ENCODE results near the gene RNASE11. TPM values are rescaled to one million over a fixed set of nuclear protein-coding genes. Genes with fewer than 3 reads are reported as not detected.

Gene RNASE11
- total and polyA plus RNA-seq, 10 of the 15 experiments (the other 5 are each of a cell fraction or from before 2014, with no cell fraction given), result not detected

DNA sequence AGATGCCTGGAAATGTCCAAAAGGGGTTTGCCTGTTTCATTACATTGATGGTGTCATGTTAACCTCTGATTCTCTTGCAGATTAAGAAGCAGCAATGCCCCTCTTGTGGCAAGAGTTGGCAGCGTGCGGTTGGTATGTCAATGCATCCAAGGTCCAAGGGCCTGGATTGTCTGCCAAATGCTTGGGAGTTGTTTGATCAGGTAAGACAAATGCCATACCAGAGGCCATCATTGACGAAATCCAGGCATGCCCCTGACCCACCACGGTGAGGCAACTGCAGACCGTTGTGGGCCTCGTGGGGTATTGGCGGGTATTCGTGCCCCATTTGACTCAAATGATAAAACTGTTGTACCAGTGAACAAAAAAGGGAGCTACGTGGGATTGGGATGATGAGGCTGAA lies 14.8 kb upstream of the RNASE11 start:
- no peaks in the 10 kb centered on the region for H3K36me3 ChIP-seq (ENCODE audit: control insufficient read depth in 2 of 2, insufficient read depth in 2 of 2, low read length in 1 of 2)
- H4K20me1 ChIP-seq (ENCODE audit: control insufficient read depth, insufficient read depth), result no peaks in the 10 kb centered on the region
- RAD21 ChIA-PET (ENCODE audit: unreplicated experiment), result interaction anchor here (1.6 kb wide), 1 partner anchor 116 kb away, joined by 3 read pairs; no protein-coding TSS in a partner anchor
- no peak for DNase-seq (ENCODE audit: low read depth, low spot score)
- POLR2A ChIA-PET, result no interaction called here
- no peaks in the 10 kb centered on the region for H3K9me3 ChIP-seq (replicated peaks; ENCODE audit: control insufficient read depth, insufficient read depth, low read length)
- SMC1A ChIA-PET (ENCODE audit: uncharacterized antibody, unreplicated experiment), result interaction anchor here (1.0 to 1.4 kb wide), 2 partner anchors 187 to 273 kb away, joined by 4 read pairs; no protein-coding TSS in a partner anchor
- H3K27me3 ChIP-seq (replicated peaks in 1 of 2; ENCODE audit: control insufficient read depth in 2 of 2, insufficient read depth in 2 of 2, low read length in 1 of 2), result no peaks in the 10 kb centered on the region
- in situ Hi-C loops (cut with MboI), result no loop called here
- H3K9ac ChIP-seq (ENCODE audit: control insufficient read depth, insufficient read depth, low read length), result no peak overlapping the region
- no TSS peak for BruUV-seq (replicated peaks)
- WGBS (ENCODE audit: insufficient coverage, insufficient replicate concordance, low lambda C conversion rate, missing lambda C conversion rate), result 66% methylated on average over 9 of the region's 9 CpGs
- no peak for FAIRE-seq
- no peaks in the 10 kb centered on the region; the same call in 1 of the 2 replicates for H3K4me1 ChIP-seq (ENCODE audit: control insufficient read depth, insufficient read depth, low read length)
- no peak overlapping the region for H3K4me2 ChIP-seq (ENCODE audit: control insufficient read depth, insufficient read depth)
- no peaks in the 10 kb centered on the region for H3K79me2 ChIP-seq (ENCODE audit: control insufficient read depth, insufficient read depth, low read length)
- CTCF ChIA-PET, result interaction anchor here (0.5 to 9.9 kb wide), 3 partner anchors 96 to 274 kb away, joined by 3 to 216 read pairs (median 3); partner anchors contain the start of gene CCNB1IP1
- no peak overlapping the region for H3K4me3 ChIP-seq
- H3K27ac ChIP-seq (ENCODE audit: control insufficient read depth, insufficient read depth), result no peak overlapping the region
- no peak for ATAC-seq
- intact Hi-C loops (cut with micrococcal nuclease; ENCODE audit: unreplicated experiment), result no loop called here
- H2AFZ ChIP-seq (ENCODE audit: control insufficient read depth, low read depth, low read length), result no peak overlapping the region
- TF ChIP-seq LARP7 (IDR thresholded peaks at IDR 0.05) (no peak), NRF1 (conservative IDR thresholded peaks at IDR 0.05; ENCODE audit: low read depth, low read length) (no peak), MEF2B (IDR thresholded peaks at IDR 0.05; ENCODE audit: partially characterized antibody, poor library complexity, severe bottlenecking) (no peak), STAT3 (IDR thresholded peaks at IDR 0.05; ENCODE audit: low read depth, low read length) (no peak), IKZF2 (IDR thresholded peaks at IDR 0.05) (no peak), PAX5 (IDR thresholded peaks at IDR 0.05; ENCODE audit: borderline replicate concordance, low read depth, low read length) (no peak), BCL11A (IDR thresholded peaks at IDR 0.05; ENCODE audit: low read depth, low read length) (no peak), TCF7 (IDR thresholded peaks at IDR 0.05; ENCODE audit: borderline replicate concordance) (no peak), SP1 (IDR thresholded peaks at IDR 0.05; ENCODE audit: low read depth, low read length) (no peak), ZZZ3 (IDR thresholded peaks at IDR 0.05; ENCODE audit: control insufficient read depth, insufficient read length, low read depth) (no peak)
- TF ChIP-seq, protein P1, sequence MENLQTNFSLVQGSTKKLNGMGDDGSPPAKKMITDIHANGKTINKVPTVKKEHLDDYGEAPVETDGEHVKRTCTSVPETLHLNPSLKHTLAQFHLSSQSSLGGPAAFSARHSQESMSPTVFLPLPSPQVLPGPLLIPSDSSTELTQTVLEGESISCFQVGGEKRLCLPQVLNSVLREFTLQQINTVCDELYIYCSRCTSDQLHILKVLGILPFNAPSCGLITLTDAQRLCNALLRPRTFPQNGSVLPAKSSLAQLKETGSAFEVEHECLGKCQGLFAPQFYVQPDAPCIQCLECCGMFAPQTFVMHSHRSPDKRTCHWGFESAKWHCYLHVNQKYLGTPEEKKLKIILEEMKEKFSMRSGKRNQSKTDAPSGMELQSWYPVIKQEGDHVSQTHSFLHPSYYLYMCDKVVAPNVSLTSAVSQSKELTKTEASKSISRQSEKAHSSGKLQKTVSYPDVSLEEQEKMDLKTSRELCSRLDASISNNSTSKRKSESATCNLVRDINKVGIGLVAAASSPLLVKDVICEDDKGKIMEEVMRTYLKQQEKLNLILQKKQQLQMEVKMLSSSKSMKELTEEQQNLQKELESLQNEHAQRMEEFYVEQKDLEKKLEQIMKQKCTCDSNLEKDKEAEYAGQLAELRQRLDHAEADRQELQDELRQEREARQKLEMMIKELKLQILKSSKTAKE (IDR thresholded peaks at IDR 0.05; ENCODE audit: low read depth, poor library complexity, severe bottlenecking), result no peak
- TF ChIP-seq, protein P2, sequence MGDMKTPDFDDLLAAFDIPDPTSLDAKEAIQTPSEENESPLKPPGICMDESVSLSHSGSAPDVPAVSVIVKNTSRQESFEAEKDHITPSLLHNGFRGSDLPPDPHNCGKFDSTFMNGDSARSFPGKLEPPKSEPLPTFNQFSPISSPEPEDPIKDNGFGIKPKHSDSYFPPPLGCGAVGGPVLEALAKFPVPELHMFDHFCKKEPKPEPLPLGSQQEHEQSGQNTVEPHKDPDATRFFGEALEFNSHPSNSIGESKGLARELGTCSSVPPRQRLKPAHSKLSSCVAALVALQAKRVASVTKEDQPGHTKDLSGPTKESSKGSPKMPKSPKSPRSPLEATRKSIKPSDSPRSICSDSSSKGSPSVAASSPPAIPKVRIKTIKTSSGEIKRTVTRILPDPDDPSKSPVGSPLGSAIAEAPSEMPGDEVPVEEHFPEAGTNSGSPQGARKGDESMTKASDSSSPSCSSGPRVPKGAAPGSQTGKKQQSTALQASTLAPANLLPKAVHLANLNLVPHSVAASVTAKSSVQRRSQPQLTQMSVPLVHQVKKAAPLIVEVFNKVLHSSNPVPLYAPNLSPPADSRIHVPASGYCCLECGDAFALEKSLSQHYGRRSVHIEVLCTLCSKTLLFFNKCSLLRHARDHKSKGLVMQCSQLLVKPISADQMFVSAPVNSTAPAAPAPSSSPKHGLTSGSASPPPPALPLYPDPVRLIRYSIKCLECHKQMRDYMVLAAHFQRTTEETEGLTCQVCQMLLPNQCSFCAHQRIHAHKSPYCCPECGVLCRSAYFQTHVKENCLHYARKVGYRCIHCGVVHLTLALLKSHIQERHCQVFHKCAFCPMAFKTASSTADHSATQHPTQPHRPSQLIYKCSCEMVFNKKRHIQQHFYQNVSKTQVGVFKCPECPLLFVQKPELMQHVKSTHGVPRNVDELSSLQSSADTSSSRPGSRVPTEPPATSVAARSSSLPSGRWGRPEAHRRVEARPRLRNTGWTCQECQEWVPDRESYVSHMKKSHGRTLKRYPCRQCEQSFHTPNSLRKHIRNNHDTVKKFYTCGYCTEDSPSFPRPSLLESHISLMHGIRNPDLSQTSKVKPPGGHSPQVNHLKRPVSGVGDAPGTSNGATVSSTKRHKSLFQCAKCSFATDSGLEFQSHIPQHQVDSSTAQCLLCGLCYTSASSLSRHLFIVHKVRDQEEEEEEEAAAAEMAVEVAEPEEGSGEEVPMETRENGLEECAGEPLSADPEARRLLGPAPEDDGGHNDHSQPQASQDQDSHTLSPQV (IDR thresholded peaks at IDR 0.05), result no peak
- TF ChIP-seq, protein P3, sequence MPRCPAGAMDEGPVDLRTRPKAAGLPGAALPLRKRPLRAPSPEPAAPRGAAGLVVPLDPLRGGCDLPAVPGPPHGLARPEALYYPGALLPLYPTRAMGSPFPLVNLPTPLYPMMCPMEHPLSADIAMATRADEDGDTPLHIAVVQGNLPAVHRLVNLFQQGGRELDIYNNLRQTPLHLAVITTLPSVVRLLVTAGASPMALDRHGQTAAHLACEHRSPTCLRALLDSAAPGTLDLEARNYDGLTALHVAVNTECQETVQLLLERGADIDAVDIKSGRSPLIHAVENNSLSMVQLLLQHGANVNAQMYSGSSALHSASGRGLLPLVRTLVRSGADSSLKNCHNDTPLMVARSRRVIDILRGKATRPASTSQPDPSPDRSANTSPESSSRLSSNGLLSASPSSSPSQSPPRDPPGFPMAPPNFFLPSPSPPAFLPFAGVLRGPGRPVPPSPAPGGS (IDR thresholded peaks at IDR 0.05; ENCODE audit: borderline replicate concordance, insufficient read depth, low read depth, low read length, poor library complexity, severe bottlenecking), result no peak
- TF ChIP-seq, protein P4, sequence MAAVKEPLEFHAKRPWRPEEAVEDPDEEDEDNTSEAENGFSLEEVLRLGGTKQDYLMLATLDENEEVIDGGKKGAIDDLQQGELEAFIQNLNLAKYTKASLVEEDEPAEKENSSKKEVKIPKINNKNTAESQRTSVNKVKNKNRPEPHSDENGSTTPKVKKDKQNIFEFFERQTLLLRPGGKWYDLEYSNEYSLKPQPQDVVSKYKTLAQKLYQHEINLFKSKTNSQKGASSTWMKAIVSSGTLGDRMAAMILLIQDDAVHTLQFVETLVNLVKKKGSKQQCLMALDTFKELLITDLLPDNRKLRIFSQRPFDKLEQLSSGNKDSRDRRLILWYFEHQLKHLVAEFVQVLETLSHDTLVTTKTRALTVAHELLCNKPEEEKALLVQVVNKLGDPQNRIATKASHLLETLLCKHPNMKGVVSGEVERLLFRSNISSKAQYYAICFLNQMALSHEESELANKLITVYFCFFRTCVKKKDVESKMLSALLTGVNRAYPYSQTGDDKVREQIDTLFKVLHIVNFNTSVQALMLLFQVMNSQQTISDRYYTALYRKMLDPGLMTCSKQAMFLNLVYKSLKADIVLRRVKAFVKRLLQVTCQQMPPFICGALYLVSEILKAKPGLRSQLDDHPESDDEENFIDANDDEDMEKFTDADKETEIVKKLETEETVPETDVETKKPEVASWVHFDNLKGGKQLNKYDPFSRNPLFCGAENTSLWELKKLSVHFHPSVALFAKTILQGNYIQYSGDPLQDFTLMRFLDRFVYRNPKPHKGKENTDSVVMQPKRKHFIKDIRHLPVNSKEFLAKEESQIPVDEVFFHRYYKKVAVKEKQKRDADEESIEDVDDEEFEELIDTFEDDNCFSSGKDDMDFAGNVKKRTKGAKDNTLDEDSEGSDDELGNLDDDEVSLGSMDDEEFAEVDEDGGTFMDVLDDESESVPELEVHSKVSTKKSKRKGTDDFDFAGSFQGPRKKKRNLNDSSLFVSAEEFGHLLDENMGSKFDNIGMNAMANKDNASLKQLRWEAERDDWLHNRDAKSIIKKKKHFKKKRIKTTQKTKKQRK (IDR thresholded peaks at IDR 0.05; ENCODE audit: low read depth, low read length), result no peak
